ENCODE results near the gene CCNE1. TPM values are rescaled to one million over a fixed set of nuclear protein-coding genes. Genes with fewer than 3 reads are reported as not detected.

CCNE1 gene
- total RNA-seq, 1 experiment from 2014 or later: 36.0 TPM

DNA sequence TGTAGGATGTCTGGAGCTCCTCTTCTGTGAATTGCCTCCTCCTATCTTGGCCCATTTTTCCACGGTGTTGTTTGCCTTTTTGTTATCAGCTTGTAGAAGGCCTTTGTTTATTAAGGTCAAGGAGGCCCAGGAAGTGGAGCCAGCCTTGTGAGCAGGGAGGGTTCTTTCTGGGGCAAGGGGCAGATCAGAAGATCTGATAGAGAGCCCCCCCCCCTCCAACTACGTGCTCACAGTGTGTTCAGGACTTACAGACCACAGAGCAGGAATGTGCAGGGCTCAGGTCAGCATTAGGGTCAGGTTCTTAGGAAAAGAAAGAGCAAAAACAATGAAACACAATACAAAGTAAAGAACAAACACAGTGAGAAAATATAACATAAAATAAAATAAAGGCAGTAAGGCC, 59.4 kb downstream of the CCNE1 start (continued):
- TF ChIP-seq, protein P1, sequence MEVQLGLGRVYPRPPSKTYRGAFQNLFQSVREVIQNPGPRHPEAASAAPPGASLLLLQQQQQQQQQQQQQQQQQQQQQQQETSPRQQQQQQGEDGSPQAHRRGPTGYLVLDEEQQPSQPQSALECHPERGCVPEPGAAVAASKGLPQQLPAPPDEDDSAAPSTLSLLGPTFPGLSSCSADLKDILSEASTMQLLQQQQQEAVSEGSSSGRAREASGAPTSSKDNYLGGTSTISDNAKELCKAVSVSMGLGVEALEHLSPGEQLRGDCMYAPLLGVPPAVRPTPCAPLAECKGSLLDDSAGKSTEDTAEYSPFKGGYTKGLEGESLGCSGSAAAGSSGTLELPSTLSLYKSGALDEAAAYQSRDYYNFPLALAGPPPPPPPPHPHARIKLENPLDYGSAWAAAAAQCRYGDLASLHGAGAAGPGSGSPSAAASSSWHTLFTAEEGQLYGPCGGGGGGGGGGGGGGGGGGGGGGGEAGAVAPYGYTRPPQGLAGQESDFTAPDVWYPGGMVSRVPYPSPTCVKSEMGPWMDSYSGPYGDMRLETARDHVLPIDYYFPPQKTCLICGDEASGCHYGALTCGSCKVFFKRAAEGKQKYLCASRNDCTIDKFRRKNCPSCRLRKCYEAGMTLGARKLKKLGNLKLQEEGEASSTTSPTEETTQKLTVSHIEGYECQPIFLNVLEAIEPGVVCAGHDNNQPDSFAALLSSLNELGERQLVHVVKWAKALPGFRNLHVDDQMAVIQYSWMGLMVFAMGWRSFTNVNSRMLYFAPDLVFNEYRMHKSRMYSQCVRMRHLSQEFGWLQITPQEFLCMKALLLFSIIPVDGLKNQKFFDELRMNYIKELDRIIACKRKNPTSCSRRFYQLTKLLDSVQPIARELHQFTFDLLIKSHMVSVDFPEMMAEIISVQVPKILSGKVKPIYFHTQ (CRISPR knock-in tag; IDR thresholded peaks at IDR 0.05): no peak
- TF ChIP-seq, protein P2, sequence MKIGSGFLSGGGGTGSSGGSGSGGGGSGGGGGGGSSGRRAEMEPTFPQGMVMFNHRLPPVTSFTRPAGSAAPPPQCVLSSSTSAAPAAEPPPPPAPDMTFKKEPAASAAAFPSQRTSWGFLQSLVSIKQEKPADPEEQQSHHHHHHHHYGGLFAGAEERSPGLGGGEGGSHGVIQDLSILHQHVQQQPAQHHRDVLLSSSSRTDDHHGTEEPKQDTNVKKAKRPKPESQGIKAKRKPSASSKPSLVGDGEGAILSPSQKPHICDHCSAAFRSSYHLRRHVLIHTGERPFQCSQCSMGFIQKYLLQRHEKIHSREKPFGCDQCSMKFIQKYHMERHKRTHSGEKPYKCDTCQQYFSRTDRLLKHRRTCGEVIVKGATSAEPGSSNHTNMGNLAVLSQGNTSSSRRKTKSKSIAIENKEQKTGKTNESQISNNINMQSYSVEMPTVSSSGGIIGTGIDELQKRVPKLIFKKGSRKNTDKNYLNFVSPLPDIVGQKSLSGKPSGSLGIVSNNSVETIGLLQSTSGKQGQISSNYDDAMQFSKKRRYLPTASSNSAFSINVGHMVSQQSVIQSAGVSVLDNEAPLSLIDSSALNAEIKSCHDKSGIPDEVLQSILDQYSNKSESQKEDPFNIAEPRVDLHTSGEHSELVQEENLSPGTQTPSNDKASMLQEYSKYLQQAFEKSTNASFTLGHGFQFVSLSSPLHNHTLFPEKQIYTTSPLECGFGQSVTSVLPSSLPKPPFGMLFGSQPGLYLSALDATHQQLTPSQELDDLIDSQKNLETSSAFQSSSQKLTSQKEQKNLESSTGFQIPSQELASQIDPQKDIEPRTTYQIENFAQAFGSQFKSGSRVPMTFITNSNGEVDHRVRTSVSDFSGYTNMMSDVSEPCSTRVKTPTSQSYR (CRISPR knock-in tag; IDR thresholded peaks at IDR 0.05): no peak
- TF ChIP-seq, protein P3, sequence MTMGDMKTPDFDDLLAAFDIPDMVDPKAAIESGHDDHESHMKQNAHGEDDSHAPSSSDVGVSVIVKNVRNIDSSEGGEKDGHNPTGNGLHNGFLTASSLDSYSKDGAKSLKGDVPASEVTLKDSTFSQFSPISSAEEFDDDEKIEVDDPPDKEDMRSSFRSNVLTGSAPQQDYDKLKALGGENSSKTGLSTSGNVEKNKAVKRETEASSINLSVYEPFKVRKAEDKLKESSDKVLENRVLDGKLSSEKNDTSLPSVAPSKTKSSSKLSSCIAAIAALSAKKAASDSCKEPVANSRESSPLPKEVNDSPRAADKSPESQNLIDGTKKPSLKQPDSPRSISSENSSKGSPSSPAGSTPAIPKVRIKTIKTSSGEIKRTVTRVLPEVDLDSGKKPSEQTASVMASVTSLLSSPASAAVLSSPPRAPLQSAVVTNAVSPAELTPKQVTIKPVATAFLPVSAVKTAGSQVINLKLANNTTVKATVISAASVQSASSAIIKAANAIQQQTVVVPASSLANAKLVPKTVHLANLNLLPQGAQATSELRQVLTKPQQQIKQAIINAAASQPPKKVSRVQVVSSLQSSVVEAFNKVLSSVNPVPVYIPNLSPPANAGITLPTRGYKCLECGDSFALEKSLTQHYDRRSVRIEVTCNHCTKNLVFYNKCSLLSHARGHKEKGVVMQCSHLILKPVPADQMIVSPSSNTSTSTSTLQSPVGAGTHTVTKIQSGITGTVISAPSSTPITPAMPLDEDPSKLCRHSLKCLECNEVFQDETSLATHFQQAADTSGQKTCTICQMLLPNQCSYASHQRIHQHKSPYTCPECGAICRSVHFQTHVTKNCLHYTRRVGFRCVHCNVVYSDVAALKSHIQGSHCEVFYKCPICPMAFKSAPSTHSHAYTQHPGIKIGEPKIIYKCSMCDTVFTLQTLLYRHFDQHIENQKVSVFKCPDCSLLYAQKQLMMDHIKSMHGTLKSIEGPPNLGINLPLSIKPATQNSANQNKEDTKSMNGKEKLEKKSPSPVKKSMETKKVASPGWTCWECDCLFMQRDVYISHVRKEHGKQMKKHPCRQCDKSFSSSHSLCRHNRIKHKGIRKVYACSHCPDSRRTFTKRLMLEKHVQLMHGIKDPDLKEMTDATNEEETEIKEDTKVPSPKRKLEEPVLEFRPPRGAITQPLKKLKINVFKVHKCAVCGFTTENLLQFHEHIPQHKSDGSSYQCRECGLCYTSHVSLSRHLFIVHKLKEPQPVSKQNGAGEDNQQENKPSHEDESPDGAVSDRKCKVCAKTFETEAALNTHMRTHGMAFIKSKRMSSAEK (CRISPR knock-in tag; IDR thresholded peaks at IDR 0.05; ENCODE audit: borderline replicate concordance): no peak
- no peak for TF ChIP-seq ATF6 (CRISPR knock-in tag; IDR thresholded peaks at IDR 0.05)
- no peak for TF ChIP-seq ELF4 (CRISPR knock-in tag; IDR thresholded peaks at IDR 0.05; ENCODE audit: low read depth)
- TF ChIP-seq GRHL2 (CRISPR knock-in tag; IDR thresholded peaks at IDR 0.05; ENCODE audit: insufficient replicate concordance, severe bottlenecking): no peak
- TF ChIP-seq ZNF121 (CRISPR knock-in tag; IDR thresholded peaks at IDR 0.05): no peak
- TF ChIP-seq ZNF396 (CRISPR knock-in tag; IDR thresholded peaks at IDR 0.05; ENCODE audit: borderline replicate concordance): no peak
- TF ChIP-seq JAZF1 (CRISPR knock-in tag; IDR thresholded peaks at IDR 0.05): no peak
- TF ChIP-seq ZBTB43 (CRISPR knock-in tag; IDR thresholded peaks at IDR 0.05): no peak
- TF ChIP-seq MAX (CRISPR knock-in tag; IDR thresholded peaks at IDR 0.05): no peak
- no peak for TF ChIP-seq TEAD4 (CRISPR knock-in tag; IDR thresholded peaks at IDR 0.05)
